ENCODE data around the gene FUZ.

Gene FUZ

DNA sequence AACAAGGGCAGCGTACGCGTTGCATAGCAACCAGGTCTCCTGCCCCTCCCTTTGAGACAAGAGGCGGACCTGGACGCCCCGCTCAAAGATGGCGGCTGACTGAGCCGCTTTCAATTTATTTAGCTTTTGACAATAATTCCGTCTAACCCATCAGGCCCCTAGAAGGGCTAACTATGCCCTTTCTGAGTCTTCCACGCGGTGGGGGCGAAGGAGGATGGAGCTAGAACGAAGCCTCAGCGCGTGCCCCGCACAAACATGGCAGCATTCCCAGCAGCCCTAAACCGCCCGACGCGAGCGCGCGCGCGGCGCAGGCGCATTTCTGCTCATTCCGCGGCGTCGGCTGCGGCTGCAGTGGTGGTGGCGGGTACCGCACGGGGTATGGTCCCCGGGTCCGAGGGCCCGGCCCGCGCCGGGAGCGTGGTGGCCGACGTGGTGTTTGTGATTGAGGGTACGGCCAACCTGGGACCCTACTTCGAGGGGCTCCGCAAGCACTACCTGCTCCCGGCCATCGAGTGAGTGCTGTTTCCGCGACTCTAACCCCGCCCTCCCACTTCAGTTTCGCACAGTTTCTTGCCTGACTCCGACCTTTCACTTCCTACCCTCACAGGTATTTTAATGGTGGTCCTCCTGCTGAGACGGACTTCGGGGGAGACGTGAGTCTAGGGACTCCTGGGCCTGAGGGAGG is 5.0 kb upstream of the FUZ start, which contains the start of gene MED25 (continued):
- no peak for TF ChIP-seq MEIS1 (CRISPR knock-in tag; IDR thresholded peaks at IDR 0.05; ENCODE audit: borderline replicate concordance)
- no peak for TF ChIP-seq ZNF596 (tag by site-specific recombination; IDR thresholded peaks at IDR 0.05)
- peak; percentile 45 for TF ChIP-seq ZNF449 (tag by site-specific recombination; IDR thresholded peaks at IDR 0.05)
- peak; percentile 76 for TF ChIP-seq ZBTB8A (tag by site-specific recombination; IDR thresholded peaks at IDR 0.05)
- TF ChIP-seq ZNF521 (tag by site-specific recombination; IDR thresholded peaks at IDR 0.05) = no peak
- TF ChIP-seq ZNF48 (tag by site-specific recombination; IDR thresholded peaks at IDR 0.05) = no peak
- TF ChIP-seq ZNF629 (tag by site-specific recombination; IDR thresholded peaks at IDR 0.05) = no peak; the same call in 1 of the 2 replicates
- no peak for TF ChIP-seq ZNF530 (tag by site-specific recombination; IDR thresholded peaks at IDR 0.05; ENCODE audit: low read depth)
- no peak for TF ChIP-seq GLI2 (tag by site-specific recombination; IDR thresholded peaks at IDR 0.05; ENCODE audit: borderline replicate concordance, low read depth)
- peak; percentile 72 for TF ChIP-seq ZBTB11 (tag by site-specific recombination; conservative IDR thresholded peaks at IDR 0.05; ENCODE audit: low read depth)
- TF ChIP-seq, protein P1, sequence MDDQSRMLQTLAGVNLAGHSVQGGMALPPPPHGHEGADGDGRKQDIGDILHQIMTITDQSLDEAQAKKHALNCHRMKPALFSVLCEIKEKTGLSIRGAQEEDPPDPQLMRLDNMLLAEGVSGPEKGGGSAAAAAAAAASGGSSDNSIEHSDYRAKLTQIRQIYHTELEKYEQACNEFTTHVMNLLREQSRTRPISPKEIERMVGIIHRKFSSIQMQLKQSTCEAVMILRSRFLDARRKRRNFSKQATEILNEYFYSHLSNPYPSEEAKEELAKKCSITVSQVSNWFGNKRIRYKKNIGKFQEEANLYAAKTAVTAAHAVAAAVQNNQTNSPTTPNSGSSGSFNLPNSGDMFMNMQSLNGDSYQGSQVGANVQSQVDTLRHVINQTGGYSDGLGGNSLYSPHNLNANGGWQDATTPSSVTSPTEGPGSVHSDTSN (CRISPR knock-in tag; IDR thresholded peaks at IDR 0.05) = no peak
- no peak for TF ChIP-seq GLI4 (tag by site-specific recombination; IDR thresholded peaks at IDR 0.05)
- TF ChIP-seq ZBTB17 (tag by site-specific recombination; IDR thresholded peaks at IDR 0.05) = peak; percentile 11; the same call in 1 of the 2 replicates
- TF ChIP-seq, protein P2, sequence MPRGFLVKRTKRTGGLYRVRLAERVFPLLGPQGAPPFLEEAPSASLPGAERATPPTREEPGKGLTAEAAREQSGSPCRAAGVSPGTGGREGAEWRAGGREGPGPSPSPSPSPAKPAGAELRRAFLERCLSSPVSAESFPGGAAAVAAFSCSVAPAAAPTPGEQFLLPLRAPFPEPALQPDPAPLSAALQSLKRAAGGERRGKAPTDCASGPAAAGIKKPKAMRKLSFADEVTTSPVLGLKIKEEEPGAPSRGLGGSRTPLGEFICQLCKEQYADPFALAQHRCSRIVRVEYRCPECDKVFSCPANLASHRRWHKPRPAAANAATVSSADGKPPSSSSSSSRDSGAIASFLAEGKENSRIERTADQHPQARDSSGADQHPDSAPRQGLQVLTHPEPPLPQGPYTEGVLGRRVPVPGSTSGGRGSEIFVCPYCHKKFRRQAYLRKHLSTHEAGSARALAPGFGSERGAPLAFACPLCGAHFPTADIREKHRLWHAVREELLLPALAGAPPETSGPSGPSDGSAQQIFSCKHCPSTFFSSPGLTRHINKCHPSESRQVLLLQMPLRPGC (tag by site-specific recombination; IDR thresholded peaks at IDR 0.05) = no peak
- TF ChIP-seq ZNF677 (tag by site-specific recombination; IDR thresholded peaks at IDR 0.05) = no peak
- TF ChIP-seq, protein P3, sequence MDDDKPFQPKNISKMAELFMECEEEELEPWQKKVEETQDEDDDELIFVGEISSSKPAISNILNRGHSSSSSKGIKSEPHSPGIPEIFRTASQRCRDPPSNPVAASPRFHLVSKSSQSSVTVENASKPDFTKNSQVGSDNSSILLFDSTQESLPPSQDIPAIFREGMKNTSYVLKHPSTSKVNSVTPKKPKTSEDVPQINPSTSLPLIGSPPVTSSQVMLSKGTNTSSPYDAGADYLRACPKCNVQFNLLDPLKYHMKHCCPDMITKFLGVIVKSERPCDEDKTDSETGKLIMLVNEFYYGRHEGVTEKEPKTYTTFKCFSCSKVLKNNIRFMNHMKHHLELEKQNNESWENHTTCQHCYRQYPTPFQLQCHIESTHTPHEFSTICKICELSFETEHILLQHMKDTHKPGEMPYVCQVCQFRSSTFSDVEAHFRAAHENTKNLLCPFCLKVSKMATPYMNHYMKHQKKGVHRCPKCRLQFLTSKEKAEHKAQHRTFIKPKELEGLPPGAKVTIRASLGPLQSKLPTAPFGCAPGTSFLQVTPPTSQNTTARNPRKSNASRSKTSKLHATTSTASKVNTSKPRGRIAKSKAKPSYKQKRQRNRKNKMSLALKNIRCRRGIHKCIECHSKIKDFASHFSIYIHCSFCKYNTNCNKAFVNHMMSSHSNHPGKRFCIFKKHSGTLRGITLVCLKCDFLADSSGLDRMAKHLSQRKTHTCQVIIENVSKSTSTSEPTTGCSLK (tag by site-specific recombination; IDR thresholded peaks at IDR 0.05) = no peak
- TF ChIP-seq ZNF221 (tag by site-specific recombination; IDR thresholded peaks at IDR 0.05; ENCODE audit: borderline replicate concordance) = no peak
- TF ChIP-seq, protein P4, sequence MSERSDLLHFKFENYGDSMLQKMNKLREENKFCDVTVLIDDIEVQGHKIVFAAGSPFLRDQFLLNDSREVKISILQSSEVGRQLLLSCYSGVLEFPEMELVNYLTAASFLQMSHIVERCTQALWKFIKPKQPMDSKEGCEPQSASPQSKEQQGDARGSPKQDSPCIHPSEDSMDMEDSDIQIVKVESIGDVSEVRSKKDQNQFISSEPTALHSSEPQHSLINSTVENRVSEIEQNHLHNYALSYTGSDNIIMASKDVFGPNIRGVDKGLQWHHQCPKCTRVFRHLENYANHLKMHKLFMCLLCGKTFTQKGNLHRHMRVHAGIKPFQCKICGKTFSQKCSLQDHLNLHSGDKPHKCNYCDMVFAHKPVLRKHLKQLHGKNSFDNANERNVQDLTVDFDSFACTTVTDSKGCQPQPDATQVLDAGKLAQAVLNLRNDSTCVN (tag by site-specific recombination; optimal IDR thresholded peaks at IDR 0.05) = peak; percentile 90
- no peak for TF ChIP-seq ZNF114 (tag by site-specific recombination; IDR thresholded peaks at IDR 0.05)
- TF ChIP-seq ZFP37 (tag by site-specific recombination; IDR thresholded peaks at IDR 0.05) = no peak
- no peak for TF ChIP-seq KLF17 (tag by site-specific recombination; IDR thresholded peaks at IDR 0.05)
- peak; percentile 94 for TF ChIP-seq ZNF335 (tag by site-specific recombination; conservative IDR thresholded peaks at IDR 0.05)
- TF ChIP-seq ZNF837 (tag by site-specific recombination; IDR thresholded peaks at IDR 0.05) = no peak
- no peak for TF ChIP-seq ZBTB1 (tag by site-specific recombination; IDR thresholded peaks at IDR 0.05)
- no peak for TF ChIP-seq ZNF747 (tag by site-specific recombination; IDR thresholded peaks at IDR 0.05)
- peak; percentile 24; the same call in 1 of the 2 replicates for TF ChIP-seq ZNF692 (tag by site-specific recombination; IDR thresholded peaks at IDR 0.05)

All from HEK293 (cell line).